Epithelial cell of esophagus (primary cell): ENCODE measurements around the gene FRAS1.

Experiments
- DNase-seq: peaks from one replicate; pipeline ENCODE4 v3.0.0; 2010; ENCODE audit warnings: low read depth
- H3K4me3 ChIP-seq: 2 replicates; pipeline ENCODE4 v1.5.1; 2011; ENCODE audit warnings: mild to moderate bottlenecking, low read length, control low read depth
- TF ChIP-seq, protein P1 (sequence below): IDR thresholded peaks from 2 replicates; pipeline ENCODE4 v1.5.1; 2011; ENCODE audit warnings: low read depth, mild to moderate bottlenecking, low read length, control low read depth, inconsistent platforms; ENCODE audit not compliant: insufficient read depth; ENCODE audit errors: missing control alignments

FRAS1 gene

DNA sequence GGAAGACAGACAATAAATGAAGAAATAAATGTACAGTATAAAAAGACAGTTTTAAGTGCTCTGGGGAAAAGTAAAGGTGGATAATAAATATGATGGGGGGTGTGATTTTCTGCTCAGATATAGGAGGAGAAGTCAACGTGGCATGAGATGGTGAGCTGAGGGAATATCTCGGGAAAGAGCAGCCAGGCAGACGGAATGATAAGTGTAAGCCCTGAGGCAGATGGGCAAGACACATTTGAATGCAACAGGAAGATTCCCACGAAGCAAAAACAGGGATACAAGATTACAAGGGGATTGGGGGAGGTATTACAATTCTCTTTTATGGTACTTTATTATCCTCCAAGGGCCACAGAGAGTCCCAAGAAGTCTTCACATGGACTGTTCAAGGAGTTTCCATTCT lies 505.6 kb downstream of the FRAS1 start:
- no peak overlapping the region for H3K4me3 ChIP-seq
- DNase-seq: no peak
- TF ChIP-seq, protein P1, sequence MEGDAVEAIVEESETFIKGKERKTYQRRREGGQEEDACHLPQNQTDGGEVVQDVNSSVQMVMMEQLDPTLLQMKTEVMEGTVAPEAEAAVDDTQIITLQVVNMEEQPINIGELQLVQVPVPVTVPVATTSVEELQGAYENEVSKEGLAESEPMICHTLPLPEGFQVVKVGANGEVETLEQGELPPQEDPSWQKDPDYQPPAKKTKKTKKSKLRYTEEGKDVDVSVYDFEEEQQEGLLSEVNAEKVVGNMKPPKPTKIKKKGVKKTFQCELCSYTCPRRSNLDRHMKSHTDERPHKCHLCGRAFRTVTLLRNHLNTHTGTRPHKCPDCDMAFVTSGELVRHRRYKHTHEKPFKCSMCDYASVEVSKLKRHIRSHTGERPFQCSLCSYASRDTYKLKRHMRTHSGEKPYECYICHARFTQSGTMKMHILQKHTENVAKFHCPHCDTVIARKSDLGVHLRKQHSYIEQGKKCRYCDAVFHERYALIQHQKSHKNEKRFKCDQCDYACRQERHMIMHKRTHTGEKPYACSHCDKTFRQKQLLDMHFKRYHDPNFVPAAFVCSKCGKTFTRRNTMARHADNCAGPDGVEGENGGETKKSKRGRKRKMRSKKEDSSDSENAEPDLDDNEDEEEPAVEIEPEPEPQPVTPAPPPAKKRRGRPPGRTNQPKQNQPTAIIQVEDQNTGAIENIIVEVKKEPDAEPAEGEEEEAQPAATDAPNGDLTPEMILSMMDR: no peak

DNA sequence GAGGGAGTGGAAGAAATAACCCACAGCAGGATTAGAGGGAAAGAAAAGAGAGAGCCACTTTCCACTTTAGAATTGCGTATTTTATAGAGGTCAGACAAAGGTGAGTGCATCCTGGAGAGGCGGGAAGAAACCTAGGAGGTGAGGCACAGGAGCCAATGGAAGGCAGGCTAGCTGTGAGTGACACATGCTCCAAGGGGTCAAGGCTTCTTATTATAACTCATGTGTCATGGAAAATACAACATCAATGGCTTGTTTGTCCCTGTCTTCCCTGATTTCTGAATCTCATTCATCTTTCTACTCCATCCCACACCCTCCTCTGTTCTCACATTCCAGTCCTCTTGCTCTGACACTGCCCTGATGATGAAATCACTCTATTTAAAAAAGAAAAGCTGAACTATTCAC lies 508.8 kb downstream of the FRAS1 start:
- no peak overlapping the region for H3K4me3 ChIP-seq
- TF ChIP-seq, protein P1: no peak
- peak; percentile 86 for DNase-seq

DNA sequence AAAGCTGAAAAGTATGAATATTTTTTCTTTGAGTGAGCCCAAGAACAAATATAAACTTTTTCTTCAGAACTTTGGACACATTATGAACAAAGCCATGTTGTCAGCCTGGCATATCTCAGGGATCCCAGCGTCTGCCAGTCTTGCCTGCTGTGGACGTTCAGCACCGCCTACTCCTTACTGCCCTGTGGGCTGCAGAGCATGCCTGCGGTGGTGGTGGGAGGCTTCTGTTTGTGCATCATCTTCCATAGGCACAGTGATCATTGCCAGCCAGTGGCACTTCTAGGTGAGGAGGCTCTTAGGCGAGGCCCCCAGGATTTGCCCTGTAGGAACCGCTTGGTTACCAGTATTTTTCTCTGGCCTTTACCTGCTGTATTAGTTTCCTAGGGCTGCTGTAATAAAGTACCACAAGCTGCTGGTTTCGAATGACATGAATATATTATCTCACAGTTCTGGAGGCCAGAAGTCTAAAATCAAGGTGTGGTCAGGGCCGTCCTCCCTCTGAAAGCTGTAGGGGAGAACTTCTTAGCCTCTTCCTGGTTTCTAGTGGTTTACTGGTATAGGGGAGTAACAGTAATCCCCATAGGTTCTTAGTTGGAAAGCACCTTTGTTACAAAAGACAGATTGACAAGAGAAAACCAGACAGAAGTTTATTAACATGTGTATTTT lies 509.8 kb downstream of the FRAS1 start:
- TF ChIP-seq, protein P1: no peak
- DNase-seq: no peak
- no peak overlapping the region for H3K4me3 ChIP-seq

DNA sequence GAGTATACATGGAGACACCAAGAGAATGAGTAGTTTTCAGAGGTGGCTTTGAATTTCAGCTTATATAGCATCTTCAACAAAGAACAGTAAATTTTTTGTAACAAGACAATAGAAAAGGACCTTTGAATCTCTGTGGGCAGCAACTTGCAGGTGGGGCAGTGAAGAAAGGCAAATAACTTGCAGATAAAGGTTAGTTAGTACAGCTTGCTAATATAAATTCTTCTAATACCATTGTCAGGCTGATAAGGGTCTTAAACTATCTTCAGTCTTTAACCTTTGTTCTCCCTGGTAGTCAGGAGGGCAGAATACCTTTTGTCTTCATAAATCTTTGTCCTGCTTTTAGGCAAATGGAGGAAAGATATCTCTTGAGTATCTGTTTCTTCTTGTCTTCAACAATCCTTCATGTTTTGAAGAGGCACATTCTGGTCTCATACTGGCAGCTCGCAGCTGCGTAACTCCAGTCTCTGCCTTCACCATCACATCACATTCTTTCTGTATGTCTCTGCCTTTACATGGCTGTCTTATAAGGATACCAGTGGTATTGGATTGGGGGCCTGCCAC lies 510.5 kb downstream of the FRAS1 start:
- TF ChIP-seq, protein P1: no peak
- DNase-seq: no peak
- H3K4me3 ChIP-seq: no peak overlapping the region

DNA sequence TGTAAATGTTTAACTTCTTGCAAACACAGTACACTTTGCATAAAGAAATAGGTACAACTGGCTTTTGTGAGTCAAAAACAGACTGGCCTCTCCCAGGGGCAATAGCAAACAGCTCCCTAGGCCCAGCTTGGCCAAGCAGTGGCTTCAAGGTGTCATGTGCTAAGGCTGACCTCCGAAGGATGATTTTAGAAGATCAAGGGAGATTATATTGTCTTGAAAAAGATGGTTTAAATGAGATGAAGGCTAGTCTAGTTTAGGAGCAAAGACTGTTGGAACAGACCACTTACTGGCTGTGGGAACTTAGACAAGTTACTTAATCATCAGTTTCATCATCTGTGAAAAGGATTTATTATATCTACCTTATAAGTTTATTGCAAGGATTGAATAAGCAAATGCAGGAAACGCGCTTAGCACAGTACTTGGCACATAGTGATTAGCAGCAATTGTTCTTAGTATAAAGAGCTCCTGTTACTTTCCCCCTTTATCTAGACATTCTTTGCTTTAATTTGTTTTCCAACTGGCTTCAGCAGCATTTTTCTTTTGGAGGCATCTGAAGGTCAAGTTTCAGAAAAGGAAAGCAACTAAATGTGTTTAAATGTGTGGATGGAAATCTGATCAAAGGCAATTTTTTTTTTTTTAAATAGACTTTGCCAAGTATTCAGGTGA lies 511.6 kb downstream of the FRAS1 start:
- DNase-seq: no peak
- TF ChIP-seq, protein P1: no peak
- no peak overlapping the region for H3K4me3 ChIP-seq

DNA sequence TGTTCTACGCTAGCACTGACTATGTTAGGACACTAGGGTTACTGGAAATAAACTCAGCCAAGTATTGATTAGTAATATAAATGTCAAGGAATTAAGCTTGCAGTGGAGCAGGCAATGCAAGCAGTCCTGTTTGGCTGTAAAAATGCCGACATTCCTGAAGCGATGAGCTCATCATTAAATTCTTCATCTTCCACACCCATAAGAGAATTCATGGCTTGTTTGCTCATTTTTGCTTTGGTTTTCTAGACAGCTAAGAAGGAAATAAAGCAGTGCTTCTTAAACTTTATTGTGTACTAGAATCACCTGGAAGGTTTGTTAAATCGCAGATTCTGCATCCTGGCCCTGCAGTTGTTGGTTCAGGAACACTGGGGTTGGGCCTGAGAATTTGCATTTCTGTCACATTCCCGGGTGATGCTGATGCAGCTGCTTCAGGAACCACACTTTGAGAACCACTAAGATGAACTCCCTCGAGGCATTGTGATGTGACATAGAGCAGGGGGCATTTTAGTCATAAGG lies 512.2 kb downstream of the FRAS1 start:
- peak; percentile 88 for DNase-seq
- H3K4me3 ChIP-seq: no peak overlapping the region

More for the DNA sequence above, 512.2 kb downstream of the FRAS1 start:
- TF ChIP-seq, protein P1: no peak
